CD4-positive, alpha-beta T cell treated with Interleukin-4 for 4 hours (primary cell): ENCODE data around the gene POLR1E.

Source experiments
- DNase-seq: peaks from one replicate; pipeline ENCODE4 v3.0.0-alpha.2; 2020

The POLR1E gene

GRCh38 chr9:37540634-37541033 lies 54.9 kb downstream of the POLR1E start:
- DNase-seq, result no peak

GRCh38 chr9:37541465-37541864 lies 55.7 kb downstream of the POLR1E start:
- DNase-seq, result no peak

- no peak for DNase-seq
Observed at GRCh38 chr9:37542488-37542887, 56.7 kb downstream of the POLR1E start.

GRCh38 chr9:37542895-37543294 lies 57.1 kb downstream of the POLR1E start:
- no peak for DNase-seq

GRCh38 chr9:37543468-37543867 lies 57.7 kb downstream of the POLR1E start:
- DNase-seq, result no peak

GRCh38 chr9:37547328-37547878 lies 61.7 kb downstream of the POLR1E start:
- DNase-seq, result no peak

- no peak for DNase-seq
Observed at GRCh38 chr9:37549527-37549926, 63.8 kb downstream of the POLR1E start.

GRCh38 chr9:37550781-37551180 lies 65.0 kb downstream of the POLR1E start:
- no peak for DNase-seq

GRCh38 chr9:37551468-37551867 lies 65.7 kb downstream of the POLR1E start:
- no peak for DNase-seq

- no peak for DNase-seq
Observed at GRCh38 chr9:37551888-37552287, 66.1 kb downstream of the POLR1E start.
